ENCODE measurements around the gene COL18A1.
"Not testable (repeated sequence)": the region's sequence is repeated elsewhere in the genome, so short reads cannot be mapped to it uniquely, and the experiment has no call there.

COL18A1 gene

DNA sequence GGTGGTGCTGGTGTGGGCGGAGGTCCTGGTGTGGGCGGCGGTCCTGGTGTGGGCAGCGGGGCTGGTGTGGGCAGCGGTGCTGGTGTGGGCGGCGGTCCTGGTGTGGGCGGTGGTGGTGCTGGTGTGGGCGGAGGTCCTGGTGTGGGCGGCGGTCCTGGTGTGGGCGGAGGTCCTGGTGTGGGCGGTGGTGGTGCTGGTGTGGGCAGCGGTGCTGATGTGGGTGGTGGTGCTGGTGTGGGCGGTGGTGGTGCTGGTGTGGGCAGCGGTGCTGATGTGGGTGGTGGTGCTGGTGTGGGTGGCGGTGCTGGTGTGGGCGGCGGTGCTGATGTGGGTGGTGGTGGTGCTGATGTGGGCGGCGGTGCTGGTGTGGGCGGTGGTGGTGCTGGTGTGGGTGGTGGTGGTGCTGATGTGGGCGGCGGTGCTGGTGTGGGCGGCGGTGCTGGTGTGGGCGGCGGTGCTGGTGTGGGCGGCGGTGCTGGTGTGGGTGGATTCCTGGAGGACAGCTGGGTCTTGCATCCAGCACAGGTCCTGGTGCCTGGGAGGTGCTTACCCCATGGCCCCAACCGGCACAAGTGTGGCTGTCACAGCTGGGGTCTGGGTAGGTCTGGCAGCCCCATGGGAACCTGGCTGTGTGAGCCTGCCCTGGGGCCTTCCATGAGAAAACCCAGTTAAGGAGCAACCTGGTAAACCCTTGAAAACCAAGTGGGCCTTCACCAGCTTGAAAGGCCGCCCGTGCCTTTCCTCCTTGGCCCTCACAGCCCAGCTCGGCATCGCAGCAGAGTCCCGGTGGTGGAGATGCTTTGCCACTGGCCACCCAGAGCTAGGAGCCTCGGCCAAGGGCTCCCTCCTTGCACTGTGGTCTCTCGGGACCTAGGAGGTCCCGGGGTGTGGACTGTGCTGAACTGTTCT is 38.0 kb downstream of the COL18A1 start:
- DNase-seq = not testable (repeated sequence)

DNA sequence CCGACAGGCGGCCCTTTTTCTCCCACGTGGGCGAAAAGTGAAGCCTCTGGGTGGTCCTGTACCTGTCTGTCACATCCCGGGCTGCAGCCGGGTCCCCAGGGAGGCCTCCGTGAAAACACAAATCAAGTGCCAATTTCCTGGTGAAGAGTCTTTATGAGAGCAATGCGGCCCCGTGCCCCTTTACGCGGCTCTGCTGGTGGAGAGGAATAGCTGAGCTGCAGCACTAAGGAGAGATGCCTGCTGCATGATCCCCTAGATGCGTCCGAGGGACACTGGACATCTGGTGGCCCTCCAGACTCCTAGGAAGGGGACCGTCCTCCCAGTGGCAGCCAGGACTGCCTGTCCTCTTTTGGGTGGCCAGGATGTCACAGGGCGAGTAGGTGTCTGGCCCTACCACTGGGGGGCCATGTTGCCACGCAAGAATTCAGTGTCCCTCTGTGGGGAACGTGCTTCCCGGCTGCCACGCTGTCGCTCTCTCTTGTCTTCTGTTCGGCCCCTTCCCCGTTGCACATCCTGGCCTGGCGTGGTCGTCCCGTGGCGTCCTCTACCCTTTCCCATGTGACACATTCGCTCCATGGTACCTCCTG is 38.7 kb downstream of the COL18A1 start:
- DNase-seq = no peak

DNA sequence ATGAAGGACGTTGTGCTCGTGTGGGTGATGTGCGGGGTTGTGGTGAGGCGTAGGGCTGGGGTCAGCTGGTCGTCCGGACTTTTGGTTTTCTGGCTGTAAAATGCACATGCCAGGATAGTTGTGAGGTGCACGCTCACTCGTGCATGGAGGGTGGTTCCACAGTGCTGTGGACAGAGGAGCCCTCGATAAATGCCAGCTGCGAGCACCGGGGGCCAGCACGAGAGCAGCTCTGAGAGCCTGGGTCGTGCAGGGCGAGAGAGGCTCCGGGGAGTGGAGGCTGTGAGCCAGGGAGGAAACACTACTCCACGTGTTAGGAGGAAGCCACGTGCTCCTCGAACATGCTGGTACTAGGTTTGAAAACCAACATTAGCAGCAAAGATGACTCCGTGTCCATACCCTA is 39.4 kb downstream of the COL18A1 start:
- no peak for DNase-seq

DNA sequence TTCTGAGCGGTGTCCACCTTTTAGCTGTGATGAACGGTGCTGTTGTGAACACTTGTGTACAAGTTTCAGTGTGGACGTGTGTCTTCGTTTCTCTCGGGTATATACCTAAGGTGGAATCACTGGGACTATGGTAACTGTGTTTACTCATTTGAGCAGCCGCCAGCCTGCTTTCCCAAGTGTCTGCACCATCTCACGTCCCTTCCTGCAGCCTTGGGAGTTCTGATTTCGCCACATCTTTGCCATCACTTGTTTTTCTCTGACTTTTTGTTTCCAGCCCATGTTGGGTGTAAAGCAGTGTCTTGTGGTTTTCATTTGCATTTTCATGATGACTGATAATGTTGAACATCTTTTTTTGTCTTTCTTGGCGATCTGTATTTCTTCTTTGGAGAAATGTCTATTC is 40.4 kb downstream of the COL18A1 start:
- no peak for DNase-seq

DNA sequence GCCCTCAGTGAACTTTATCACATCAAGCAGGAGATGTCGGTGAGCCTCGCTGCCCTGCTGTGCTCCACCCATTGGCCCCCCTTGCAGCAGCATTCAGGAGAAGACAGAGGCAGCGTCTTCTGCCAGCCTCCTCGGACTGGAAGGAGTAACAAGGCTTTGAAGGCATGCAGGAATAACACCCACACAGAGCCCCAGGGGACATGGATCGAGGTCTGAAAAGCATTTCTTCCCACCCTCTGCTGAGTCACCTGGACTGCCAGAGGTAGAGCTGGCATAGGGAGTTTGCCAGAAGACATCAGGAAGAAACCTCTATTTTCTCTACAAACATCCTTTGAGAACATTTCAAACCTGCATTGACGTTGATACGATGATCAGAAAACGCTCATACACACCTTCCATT is 42.9 kb downstream of the COL18A1 start:
- DNase-seq = no peak

DNA sequence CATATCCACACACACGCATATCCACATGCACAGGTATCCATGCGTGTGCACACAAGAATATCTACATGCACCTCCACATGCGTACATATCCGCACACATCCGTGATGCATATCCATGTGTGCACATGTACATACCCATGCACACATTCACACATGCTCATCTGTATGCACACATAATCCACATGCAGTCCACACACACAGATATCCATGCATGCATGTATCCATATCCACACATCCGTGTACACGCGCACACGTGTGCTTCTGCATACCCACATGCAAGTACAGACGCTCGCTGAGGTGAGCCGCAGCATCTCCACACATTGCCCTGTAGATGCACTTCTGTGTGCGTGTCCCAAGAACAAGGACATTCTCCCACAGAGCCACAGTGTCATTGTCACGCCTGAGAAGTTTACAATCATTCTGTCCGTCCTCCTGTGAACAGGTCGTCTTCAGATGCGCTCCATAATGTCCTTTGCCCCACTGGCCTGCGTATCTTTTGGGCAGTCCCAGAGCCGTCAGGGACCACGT is 43.4 kb downstream of the COL18A1 start:
- no peak for DNase-seq

DNA sequence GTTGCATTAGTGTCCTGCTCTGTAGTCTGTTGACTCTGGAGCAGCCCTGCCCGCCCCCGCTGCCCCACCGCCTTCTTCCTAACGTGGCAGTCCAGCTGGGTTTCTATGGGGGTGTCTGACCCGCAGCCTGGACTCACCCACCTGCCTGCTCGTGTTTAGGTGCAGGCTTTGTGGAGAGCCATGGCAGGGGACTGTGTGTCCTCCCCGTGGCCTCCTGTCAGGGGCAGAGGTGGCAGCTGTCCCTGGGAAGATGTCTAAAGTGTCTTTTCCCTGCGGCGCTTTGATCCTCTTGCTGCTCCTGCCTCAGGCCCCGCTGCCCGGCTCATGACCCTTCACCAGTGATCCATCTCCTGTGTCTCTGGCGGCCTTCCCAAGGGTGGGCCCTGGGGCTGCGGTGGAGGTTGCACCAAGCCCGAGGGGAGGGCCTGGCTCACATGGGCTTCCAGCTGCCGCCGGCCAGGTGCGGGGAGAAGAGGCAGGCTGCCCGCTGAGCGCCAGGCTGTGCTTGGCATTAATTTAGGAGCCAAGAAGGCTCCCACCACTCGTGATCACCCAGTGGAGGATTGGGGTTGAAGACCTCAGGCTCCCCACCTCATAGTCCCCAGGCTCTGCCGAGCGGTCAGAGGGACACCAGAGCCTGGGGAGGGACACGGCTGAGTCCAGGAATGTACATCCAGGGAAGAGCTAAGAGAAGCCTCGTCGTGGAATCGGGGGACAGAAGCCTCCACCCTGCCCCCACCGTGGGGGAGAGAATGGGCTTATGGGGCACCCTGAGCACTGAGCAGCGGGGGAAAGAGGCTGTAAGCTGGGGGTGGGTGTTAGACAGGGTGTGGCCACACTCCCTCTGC is 44.1 kb downstream of the COL18A1 start:
- DNase-seq = no peak

DNA sequence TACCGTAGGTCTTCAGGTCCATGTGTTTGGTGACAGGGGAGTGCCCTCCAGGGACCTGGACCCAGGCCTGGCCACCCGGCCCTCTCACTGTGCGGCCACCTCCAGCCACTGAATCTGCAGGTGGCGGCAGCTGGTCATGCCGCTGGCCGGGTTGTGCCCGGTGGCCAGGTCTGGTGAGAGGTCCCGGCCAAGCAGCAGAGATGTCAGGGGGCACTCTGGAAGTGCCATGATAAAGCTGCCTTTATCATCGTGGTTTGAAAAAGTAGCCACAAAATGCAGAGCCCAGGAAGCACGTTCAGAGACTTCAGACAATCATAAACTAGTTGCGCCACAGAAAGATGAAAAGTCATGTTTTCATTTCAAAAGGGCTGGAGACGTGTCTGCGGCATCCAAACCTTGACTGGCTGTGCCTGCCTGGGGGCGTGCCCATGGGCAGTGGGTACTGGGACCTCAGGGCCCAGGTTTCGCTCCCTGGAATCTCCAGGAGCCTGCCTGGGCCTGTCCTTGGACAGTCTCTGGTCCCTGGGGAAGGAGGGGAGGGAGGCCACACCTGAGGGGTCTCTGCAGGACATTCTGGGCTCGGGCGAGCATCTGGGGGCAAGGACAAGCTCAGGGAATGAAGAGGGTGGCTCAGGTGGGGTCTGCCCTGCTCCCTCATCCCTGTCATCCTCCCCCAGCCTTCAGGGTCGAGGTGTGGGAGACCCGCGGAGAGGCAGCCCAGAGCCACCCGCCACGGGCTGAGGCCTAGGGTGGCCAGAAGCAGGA is 44.9 kb downstream of the COL18A1 start:
- DNase-seq = no peak

DNA sequence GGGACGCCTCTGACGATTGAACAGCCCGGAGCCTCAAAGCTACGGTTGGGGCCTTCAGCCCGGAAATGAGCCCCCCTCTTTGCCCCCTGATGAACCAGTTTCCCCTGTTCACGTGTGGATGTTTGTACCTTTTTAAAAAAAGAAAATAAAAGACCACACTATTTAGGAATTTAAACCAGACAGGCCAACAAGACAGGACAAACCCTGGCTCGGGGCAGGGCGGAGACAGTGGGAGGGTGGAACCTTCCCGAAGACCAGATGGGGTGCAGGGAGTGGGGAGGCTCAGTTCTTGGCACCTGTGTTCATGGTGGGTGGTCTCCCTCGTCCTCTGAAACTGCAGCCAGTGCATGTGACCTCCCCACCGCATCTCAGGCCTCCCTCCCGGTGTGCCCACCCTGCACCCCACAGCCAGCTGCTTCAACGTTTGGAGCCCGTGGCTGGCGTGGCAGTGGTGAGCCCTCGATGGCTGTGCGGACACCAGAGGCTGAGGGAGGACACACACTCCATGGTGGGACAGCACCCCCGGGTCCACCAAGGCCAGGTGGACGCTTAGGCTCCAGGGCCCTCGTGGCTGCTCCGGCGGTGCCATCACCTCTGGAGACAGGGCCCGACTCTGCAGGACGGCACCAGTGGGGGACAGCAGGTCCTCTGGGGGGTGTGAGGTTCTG is 45.6 kb downstream of the COL18A1 start:
- DNase-seq = no peak

DNA sequence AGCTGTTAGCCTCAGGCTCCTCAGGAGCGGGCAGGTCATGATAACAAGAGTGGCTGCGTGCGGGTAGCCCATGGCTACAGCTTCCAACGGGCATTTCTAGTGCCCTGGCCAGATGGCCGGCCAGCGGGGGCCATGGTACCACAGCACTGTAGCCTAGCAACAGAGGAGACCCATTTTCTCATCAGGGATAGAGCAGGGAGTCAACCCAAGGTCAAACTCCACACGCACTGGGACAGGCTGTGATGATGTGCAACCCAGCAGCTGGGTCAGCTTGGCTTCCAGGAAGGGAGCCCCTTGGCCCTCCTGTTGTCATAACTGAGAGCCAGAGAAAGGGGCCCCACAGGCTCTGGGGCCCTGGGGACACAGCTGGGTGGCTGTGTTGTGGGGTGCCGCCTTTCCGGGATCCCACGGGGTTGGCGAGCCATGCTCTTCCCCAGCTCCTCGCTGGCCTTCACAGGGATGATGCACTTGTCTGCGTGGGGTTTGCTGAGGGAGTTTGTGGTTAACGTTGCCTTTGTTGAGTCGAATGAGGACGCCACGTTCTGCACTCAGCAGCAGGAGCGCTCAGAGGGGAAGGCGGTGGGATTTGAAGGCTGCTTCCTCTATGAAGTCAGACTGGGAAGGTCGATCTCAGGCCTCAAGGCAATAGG is 46.3 kb downstream of the COL18A1 start:
- DNase-seq = no peak

DNA sequence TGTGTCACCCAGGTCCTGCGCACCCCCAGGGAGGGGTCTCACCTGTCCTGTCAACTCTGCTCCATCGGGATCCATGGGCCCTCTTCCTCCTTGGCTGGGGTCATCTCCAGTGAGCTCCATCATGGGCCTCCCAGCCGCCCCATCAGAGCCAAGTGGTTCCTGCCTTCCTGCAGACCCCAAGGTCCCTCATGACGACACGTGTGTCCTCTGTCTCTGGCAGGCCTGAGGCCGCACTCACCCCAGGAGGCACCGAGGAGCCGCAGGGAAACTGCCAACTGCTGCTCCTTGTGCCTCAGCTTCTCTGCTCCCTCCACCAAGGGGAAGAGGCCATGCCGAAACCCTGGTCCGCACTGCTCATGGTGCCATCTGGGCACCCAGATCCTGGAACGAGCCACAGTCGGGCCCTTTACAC is 46.8 kb downstream of the COL18A1 start:
- no peak for DNase-seq

DNA sequence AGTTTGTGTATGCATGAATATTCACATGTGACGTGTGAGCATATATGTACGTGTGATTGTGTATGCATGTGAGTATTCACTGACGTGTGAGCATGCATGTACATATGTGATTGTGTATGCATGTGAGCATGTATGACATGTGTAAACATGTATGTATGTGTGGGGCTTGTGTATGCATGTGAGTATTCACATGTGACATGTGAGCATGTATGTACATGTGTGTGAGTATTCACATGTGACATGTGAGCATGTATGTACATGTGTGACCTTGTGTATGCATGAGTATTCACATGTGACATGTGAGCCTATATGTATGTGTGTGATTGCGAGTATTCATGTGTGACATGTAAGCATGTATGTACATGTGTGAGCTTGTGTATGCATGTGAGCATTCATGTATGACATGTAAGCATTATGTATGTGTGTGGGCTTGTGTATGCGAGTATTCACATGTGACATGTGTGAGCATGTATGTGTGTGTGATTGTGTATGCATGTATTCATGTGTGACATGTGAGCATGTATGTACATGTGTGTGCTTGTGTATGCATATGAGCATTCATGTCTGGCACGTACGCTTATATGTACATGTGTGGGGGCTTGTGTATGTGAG is 47.8 kb downstream of the COL18A1 start:
- no peak for DNase-seq

DNA sequence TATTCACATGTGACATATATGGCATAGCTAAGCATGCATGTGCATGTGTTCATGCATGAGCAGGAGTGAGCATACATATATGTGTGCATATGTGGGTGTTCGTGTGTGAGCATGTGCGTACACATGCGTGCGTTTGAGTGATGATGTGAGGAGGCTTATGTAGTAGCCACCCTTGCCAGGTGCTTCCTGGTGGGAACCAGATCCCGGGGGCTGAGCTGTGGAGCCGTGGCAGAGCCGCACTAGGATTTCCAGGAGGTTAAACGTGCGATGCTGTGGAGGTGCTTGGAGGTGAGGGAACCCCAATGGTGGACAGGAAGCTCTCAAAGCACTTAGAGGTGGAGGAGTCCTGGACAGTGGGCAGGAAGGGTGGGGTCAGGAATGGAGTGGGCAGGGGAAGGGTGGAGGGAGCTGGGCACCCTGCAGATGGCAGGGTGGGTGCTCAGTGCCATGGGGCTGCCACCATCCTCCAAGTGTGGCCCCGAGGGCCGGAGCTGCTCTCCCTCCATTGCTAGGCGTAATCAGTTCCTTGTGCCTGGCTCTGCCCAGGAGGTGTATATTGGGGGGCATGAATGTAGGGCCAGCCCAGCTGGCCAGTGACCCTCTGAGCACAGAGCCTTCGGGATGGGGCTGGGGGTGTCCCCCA is 48.5 kb downstream of the COL18A1 start:
- no peak for DNase-seq

DNA sequence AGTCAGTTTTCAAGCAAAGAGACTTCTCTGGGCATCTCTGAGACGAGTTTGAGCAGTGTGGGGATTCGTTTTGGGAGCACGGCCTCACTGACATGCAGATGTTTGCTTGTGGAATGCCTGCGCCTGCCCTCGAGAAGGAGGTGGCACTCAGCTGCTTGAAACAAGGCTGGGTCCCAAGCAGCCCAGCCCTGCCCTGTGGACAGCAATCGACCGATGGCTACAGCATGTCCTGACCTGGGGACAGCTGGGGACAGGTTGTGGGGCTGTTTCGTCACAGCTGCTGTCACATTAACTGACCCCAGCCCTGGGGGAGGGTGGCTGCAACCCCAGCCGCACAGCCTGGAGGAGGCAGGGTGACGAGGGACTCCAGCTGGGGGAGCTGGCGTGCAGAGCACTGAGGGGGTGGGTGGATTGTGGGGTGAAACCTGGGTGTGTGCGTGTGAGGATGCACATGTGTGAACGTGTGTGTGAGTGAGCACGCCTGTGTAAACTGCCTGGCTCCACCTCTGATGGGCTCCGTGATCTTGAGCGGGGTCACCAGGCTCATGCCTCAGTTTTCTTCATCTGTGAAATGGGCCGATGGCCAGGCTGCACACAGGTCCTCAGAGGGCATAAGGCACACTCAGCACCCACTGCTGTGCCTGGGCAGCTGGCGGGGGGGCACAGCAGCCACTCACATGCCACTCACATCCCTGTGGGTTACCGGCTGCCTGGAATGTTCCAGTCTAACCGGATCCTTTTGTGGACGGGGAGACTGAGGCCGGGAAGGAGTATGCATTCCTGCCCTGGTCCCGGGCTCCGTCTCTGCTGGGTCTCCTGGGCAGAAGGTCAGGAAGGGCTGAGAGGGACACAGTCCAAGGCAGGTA is 49.3 kb downstream of the COL18A1 start:
- DNase-seq = no peak

DNA sequence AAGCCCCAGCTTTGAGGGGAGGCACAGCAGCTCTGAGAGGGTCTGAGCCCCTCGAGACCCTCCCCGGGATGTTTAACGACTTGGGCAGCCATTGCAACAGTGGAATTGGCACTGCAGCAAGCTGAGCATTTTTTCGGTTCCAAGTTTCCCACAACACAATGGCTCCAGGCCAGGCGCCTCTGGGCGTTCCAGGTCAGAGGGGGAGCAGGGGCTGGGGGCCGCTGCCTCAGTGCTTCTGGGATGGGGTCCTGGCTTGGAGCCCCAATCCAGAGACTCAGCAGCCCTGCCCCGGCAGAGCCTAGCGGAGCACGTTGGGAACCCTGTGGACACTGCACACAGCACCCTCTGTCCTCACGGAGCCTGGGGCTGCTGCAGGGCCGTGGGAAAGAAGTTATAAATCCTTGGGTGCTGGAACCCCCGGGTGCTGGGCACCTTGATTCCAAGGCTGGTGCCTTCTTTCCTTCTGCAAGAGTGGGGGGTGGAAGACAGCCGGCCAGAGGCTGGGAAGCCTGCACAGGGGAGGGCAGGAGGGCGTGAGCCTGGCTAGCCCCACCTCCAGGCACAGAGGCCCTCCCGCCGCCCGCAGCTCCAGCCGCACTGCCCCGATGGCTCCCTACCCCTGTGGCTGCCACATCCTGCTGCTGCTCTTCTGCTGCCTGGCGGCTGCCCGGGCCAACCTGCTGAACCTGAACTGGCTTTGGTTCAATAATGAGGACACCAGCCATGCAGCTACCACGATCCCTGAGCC is 50.1 kb downstream of the COL18A1 start:
- no peak for DNase-seq

DNA sequence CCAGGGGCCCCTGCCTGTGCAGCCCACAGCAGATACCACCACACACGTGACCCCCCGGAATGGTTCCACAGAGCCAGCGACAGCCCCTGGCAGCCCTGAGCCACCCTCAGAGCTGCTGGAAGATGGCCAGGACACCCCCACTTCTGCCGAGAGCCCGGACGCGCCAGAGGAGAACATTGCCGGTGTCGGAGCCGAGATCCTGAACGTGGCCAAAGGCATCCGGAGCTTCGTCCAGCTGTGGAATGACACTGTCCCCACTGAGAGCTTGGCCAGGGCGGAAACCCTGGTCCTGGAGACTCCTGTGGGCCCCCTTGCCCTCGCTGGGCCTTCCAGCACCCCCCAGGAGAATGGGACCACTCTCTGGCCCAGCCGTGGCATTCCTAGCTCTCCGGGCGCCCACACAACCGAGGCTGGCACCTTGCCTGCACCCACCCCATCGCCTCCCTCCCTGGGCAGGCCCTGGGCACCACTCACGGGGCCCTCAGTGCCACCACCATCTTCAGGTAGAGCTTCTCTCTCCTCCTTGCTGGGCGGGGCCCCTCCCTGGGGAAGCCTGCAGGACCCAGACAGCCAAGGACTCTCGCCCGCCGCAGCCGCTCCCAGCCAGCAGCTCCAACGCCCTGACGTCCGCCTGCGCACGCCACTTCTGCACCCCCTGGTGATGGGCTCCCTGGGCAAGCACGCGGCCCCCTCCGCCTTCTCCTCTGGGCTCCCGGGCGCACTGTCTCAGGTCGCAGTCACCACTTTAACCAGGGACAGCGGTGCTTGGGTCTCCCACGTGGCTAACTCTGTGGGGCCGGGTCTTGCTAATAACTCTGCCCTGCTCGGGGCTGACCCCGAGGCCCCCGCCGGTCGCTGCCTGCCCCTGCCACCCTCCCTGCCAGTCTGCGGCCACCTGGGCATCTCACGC is 51.0 kb downstream of the COL18A1 start:
- DNase-seq = no peak

DNA sequence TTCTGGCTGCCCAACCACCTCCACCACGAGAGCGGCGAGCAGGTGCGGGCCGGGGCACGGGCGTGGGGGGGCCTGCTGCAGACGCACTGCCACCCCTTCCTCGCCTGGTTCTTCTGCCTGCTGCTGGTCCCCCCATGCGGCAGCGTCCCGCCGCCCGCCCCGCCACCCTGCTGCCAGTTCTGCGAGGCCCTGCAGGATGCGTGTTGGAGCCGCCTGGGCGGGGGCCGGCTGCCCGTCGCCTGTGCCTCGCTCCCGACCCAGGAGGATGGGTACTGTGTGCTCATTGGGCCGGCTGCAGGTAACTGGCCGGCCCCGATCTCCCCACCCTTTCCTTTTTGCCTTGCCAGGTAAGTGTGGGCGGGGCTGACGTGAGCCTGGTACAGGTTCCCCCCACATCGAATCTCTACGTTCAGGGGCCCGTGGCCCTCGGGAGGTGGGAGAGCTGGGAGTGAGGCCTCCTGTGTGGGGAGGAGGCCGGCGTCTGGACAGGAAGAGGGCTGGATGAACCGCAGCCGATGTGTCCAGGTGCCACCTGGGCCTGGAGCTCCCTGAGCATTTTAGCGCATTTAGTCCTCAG is 51.7 kb downstream of the COL18A1 start:
- no peak for DNase-seq
